NCI-H524 treated with DMSO at 0.1 percent for 48 hours (cell line): ENCODE results near the gene HARBI1.

ENCODE experiments used
- DNase-seq: peaks from one replicate; lab custom pipeline; 2025; lab: John Stamatoyannopoulos, UW

Gene HARBI1

DNA sequence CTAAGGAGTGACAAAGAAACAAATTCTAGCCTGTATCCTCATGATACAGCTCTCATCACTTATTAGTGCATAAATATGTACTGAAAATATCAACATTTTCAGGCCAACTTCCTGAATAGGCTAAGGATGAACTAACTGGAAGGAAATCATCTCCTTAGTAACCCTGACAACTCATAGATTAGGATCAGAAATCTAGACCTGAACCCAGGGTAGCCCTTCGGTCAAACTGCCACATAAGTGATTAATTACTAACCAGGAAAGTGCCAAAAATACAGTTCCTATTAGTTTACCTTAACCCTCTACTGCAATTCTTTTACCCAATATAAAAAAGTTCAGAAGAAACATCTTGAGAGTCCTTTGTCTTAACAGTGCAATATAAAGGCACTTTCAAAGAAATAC, 63.2 kb downstream of the HARBI1 start:
- DNase-seq = no peak
